Kidney epithelial cell (primary cell): ENCODE results near the gene LONP1. TPM values are rescaled to one million over a fixed set of nuclear protein-coding genes. Genes with fewer than 3 reads are reported as not detected.

Experiments
- DNase-seq: peaks from one replicate; pipeline ENCODE4 v3.0.0-alpha.2; 2010; ENCODE audit warnings: low read depth
- H3K27me3 ChIP-seq: 2 replicates; pipeline ENCODE4 v1.6.0; 2011; ENCODE audit warnings: low read length; ENCODE audit not compliant: control insufficient read depth, insufficient read depth
- H3K36me3 ChIP-seq: 2 replicates; pipeline ENCODE4 v1.5.1; 2011; ENCODE audit warnings: low read length; ENCODE audit not compliant: control insufficient read depth, insufficient read depth
- H3K4me3 ChIP-seq: 2 replicates; pipeline ENCODE4 v1.5.1; 2011; ENCODE audit warnings: low read depth, mild to moderate bottlenecking, control low read depth, low read length
- total RNA-seq: library from RNA; depleted of rRNA; stranded (reverse); fragments of >200 nt; gene quantifications from 2 replicates; pipeline ENCODE4 v1.2.3, GENCODE V29; 2015
- TF ChIP-seq, protein P1 (sequence below): IDR thresholded peaks from 2 replicates; pipeline ENCODE4 v1.5.1; 2011; ENCODE audit warnings: mild to moderate bottlenecking, moderate library complexity, low read length, control low read depth, inconsistent platforms; ENCODE audit not compliant: insufficient read depth, poor library complexity, severe bottlenecking

LONP1 gene
- total RNA-seq, 1 donor from 2014 or later, result 151 TPM

- Histone ChIP-seq H3K36me3 (peaks cover 3% of the 10 kb centered on the region), H3K27me3 (no peaks in the 10 kb centered on the region), H3K4me3 (no peak overlapping the region)
- no peak for DNase-seq
- TF ChIP-seq, protein P1, sequence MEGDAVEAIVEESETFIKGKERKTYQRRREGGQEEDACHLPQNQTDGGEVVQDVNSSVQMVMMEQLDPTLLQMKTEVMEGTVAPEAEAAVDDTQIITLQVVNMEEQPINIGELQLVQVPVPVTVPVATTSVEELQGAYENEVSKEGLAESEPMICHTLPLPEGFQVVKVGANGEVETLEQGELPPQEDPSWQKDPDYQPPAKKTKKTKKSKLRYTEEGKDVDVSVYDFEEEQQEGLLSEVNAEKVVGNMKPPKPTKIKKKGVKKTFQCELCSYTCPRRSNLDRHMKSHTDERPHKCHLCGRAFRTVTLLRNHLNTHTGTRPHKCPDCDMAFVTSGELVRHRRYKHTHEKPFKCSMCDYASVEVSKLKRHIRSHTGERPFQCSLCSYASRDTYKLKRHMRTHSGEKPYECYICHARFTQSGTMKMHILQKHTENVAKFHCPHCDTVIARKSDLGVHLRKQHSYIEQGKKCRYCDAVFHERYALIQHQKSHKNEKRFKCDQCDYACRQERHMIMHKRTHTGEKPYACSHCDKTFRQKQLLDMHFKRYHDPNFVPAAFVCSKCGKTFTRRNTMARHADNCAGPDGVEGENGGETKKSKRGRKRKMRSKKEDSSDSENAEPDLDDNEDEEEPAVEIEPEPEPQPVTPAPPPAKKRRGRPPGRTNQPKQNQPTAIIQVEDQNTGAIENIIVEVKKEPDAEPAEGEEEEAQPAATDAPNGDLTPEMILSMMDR, result no peak
Observed at GRCh38 chr19:5642204-5642603, 77.7 kb downstream of the LONP1 start.

Other genes with a start within 250 kb of the LONP1 start
- 1.0 and 1.4 TPM in 2 replicates for gene TINCR, start 152.2 kb downstream of the LONP1 start, total RNA-seq
- gene SAFB2, start 97.4 kb downstream of the LONP1 start, total RNA-seq, result 23.8 and 29.0 TPM in 2 replicates
- 40.3 and 45.7 TPM in 2 replicates for gene SAFB, start 97.1 kb downstream of the LONP1 start, total RNA-seq
- gene MICOS13, start 39.6 kb downstream of the LONP1 start, total RNA-seq, result 47.0 and 55.4 TPM in 2 replicates
- 7.4 and 11.4 TPM in 2 replicates for gene HSD11B1L, start 39.1 kb downstream of the LONP1 start, total RNA-seq
- gene RPL36, start 29.9 kb downstream of the LONP1 start, total RNA-seq, result 1,562 and 1,717 TPM in 2 replicates
- gene CATSPERD, start 491 bp upstream of the LONP1 start, total RNA-seq, result not detected in 2 replicates
- 1.4 and 2.2 TPM in 2 replicates for gene PRR22, start 64.6 kb upstream of the LONP1 start, total RNA-seq
- gene DUS3L, start 71.0 kb upstream of the LONP1 start, total RNA-seq, result 43.4 and 53.0 TPM in 2 replicates
- gene NRTN, start 84.9 kb upstream of the LONP1 start, total RNA-seq, result 0.14 and 1.0 TPM in 2 replicates
- 0.82 and 0.84 TPM in 2 replicates for gene FUT6, start 119.6 kb upstream of the LONP1 start, total RNA-seq
- gene FUT3, start 131.3 kb upstream of the LONP1 start, total RNA-seq, result 8.8 and 9.1 TPM in 2 replicates
- not detected in 2 replicates for gene FUT5, start 150.4 kb upstream of the LONP1 start, total RNA-seq
- 203 and 311 TPM in 2 replicates for gene NDUFA11, start 183.6 kb upstream of the LONP1 start, total RNA-seq
- gene VMAC, start 184.7 kb upstream of the LONP1 start, total RNA-seq, result 4.3 and 5.5 TPM in 2 replicates
- gene CAPS, start 194.1 kb upstream of the LONP1 start, total RNA-seq, result 2.3 and 3.4 TPM in 2 replicates